ENCODE measurements around the gene ZNF414.

ZNF414 gene

DNA sequence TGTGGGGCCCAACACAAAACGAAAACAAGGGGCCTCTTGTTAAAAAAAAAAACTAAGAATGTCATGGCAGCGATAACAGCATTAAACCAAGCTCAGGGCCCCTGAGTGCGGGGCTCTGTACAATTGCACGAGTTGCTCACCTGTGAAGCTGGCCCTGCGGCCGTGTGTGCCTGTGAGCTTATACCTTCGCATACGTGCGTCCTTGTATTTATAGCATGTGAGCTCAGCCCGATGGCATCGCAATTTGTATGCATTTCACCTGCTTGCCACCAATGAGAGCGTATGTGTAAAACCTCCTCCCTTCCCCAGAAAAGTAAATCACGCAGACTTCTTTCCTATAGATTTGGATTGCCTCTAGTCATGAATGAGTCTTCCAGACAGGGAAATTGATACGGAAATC is 52.1 kb downstream of the ZNF414 start:
- DNase-seq = no peak

DNA sequence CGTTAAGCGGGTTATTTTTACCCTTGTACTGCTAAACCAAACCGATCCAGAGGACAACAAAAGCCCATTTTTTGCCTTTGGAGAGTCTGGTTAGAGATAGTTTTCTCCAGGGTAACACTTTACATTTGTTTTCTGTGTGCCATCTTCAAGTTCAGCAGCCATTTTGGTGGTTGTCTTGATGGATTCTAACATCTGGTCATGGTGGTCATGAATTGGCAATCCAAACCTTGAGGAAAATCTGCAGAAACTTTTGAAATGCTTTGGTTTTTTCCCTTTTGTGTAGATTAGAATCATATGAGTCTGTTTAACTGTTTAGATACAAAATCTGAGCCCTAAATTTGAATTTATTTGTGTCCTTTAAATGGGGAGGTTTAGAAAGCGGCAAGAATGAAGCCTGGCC is 52.6 kb downstream of the ZNF414 start:
- DNase-seq = no peak

DNA sequence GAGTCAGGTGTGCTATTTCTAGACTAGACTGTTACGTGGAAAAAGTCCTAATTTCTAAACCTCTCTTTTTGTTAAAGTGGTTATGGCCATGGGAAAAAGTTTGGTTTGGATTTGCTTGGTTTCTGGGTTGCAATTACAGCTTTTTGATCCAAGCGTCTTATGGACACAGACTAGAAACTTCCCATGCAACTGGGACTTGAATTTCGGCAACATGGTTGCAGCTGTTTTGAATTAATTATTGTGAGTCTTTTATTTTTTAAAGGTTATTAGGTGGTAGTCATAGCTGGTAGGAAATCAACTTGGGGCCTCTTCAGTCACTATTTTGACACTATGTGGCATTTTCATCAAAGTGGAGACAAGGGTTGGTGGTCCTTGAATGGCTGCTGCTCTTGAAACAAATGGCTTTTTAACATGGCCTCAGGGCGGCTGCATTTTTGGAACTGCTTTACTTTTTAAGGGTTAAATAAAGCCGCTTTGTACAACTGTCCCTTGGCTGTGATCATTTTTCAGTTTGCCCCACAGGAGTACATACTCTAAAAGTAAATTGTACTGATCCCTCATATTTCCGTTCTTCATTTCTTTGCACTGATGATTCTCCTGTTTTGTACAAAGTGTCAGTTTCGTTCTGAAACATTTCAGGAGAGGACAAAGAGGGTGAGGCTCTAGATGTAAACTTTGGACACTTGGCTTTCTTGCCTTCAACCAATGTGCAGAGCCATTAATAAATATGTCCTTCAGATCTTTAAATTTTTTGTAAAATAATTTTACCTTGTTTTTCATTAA is 53.3 kb downstream of the ZNF414 start:
- no peak for DNase-seq
